ENCODE measurements around the gene NDUFS6. TPM values are rescaled to one million over a fixed set of nuclear protein-coding genes. Genes with fewer than 3 reads are reported as not detected.

The NDUFS6 gene
- total and polyA plus RNA-seq, 2 of the 4 experiments (the other 2 are of a cell fraction), result 10.4 to 69.0 TPM

DNA sequence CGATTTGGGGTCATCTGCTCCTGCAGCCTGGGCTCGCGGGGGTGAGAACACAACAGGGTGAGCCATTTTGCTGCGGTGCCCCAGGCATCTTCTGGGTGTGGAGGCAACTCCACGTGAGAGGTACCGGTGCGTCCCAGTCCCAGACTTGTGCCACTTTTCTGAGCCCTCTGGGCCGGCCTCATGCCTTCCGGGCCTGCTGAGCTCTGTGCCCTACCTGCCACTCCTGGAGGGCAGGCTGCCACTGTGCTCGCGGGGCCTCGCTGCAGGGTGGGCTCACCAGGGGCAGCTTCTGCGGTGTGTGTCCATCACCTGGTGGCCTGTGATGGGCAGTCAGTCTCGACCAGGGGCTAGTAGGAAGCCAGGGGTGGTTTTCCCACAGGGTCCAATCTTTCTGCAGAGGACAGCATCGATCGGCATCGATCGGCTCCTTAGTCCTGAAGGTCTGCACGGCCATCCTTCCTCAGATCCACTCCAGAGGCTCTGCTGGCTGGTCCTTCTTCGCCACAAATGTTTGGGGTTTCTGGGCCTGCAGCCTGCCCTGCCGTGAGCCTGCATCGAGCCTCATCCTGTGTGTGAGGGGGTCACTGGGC is 58.9 kb downstream of the NDUFS6 start:
- Histone ChIP-seq H3K4me2 (ENCODE audit: low read depth, low read length) (no peak overlapping the region), H3K9me1 (ENCODE audit: insufficient read depth, low read length) (no peaks in the 10 kb centered on the region), H3K56ac (ENCODE audit: extremely low read depth, insufficient read depth, low read length) (no peak overlapping the region), H3K27ac (ENCODE audit: insufficient read depth, low read length) (no peak overlapping the region), H3K18ac (ENCODE audit: low read depth, low read length) (no peak overlapping the region), H2BK120ac (ENCODE audit: low read depth, low read length) (no peak overlapping the region), H2BK5ac (ENCODE audit: low read depth, low read length, poor library complexity, severe bottlenecking) (no peak overlapping the region), H2AK9ac (replicated peaks; ENCODE audit: low read depth, low read length, poor library complexity) (no peak overlapping the region), H3K4me1 (ENCODE audit: control insufficient read depth, insufficient read depth, low read length) (no peaks in the 10 kb centered on the region), H3K23ac (ENCODE audit: low read depth, low read length) (no peak overlapping the region), H3K9ac (ENCODE audit: low read depth, low read length) (no peak overlapping the region), H3K36me3 (ENCODE audit: control insufficient read depth, insufficient read depth, low read length) (no peaks in the 10 kb centered on the region), H3K27me3 (ENCODE audit: control insufficient read depth, insufficient read depth, low read length) (peaks cover 39% of the 10 kb centered on the region), H2AFZ (replicated peaks; ENCODE audit: low read length, poor library complexity) (no peak overlapping the region), H4K20me1 (ENCODE audit: insufficient read depth, low read length) (no peaks in the 10 kb centered on the region; the same call in 1 of the 2 replicates), H3K14ac (replicated peaks; ENCODE audit: low read depth, low read length) (no peak overlapping the region), H2BK20ac (ENCODE audit: low read depth, low read length) (no peak overlapping the region), H4K5ac (ENCODE audit: low read depth, low read length) (no peak overlapping the region), H3K4ac (ENCODE audit: low read depth, low read length) (no peak overlapping the region), H4K8ac (ENCODE audit: low read depth in 2 of 2, low read length in 2 of 2) (no peak overlapping the region), H3K4me3 (ENCODE audit: insufficient read depth, low read depth, low read length) (no peak overlapping the region), H4K91ac (ENCODE audit: insufficient read depth, low read depth, low read length) (no peak overlapping the region), H2BK15ac (ENCODE audit: low read depth, low read length) (no peak overlapping the region), H3K9me3 (ENCODE audit: control insufficient read depth, insufficient read depth, low read length) (no peaks in the 10 kb centered on the region), H2AK5ac (ENCODE audit: low read depth, low read length) (no peak overlapping the region), H3K79me1 (ENCODE audit: low read depth in 1 of 2, low read length in 2 of 2) (no peaks in the 10 kb centered on the region)
- no peak for TF ChIP-seq FOS (IDR thresholded peaks at IDR 0.05; ENCODE audit: low read depth, low read length)
- TF ChIP-seq, protein P1, sequence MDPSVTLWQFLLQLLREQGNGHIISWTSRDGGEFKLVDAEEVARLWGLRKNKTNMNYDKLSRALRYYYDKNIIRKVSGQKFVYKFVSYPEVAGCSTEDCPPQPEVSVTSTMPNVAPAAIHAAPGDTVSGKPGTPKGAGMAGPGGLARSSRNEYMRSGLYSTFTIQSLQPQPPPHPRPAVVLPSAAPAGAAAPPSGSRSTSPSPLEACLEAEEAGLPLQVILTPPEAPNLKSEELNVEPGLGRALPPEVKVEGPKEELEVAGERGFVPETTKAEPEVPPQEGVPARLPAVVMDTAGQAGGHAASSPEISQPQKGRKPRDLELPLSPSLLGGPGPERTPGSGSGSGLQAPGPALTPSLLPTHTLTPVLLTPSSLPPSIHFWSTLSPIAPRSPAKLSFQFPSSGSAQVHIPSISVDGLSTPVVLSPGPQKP (IDR thresholded peaks at IDR 0.05; ENCODE audit: borderline replicate concordance, low read depth, low read length), result no peak
- TF ChIP-seq RFX5 (IDR thresholded peaks at IDR 0.05; ENCODE audit: low read depth, low read length), result no peak
- TF ChIP-seq CEBPB (IDR thresholded peaks at IDR 0.05; ENCODE audit: low read depth, low read length), result no peak
- TF ChIP-seq, protein P2, sequence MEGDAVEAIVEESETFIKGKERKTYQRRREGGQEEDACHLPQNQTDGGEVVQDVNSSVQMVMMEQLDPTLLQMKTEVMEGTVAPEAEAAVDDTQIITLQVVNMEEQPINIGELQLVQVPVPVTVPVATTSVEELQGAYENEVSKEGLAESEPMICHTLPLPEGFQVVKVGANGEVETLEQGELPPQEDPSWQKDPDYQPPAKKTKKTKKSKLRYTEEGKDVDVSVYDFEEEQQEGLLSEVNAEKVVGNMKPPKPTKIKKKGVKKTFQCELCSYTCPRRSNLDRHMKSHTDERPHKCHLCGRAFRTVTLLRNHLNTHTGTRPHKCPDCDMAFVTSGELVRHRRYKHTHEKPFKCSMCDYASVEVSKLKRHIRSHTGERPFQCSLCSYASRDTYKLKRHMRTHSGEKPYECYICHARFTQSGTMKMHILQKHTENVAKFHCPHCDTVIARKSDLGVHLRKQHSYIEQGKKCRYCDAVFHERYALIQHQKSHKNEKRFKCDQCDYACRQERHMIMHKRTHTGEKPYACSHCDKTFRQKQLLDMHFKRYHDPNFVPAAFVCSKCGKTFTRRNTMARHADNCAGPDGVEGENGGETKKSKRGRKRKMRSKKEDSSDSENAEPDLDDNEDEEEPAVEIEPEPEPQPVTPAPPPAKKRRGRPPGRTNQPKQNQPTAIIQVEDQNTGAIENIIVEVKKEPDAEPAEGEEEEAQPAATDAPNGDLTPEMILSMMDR (conservative IDR thresholded peaks at IDR 0.05; ENCODE audit: low read depth, low read length), result no peak
- no peak for TF ChIP-seq RCOR1 (IDR thresholded peaks at IDR 0.05; ENCODE audit: insufficient replicate concordance, low read length)
- no peak for TF ChIP-seq MAFK (IDR thresholded peaks at IDR 0.05; ENCODE audit: low read depth, low read length)
- TF ChIP-seq BHLHE40 (IDR thresholded peaks at IDR 0.05; ENCODE audit: low read depth, low read length), result no peak
- no peak for TF ChIP-seq SMC3 (IDR thresholded peaks at IDR 0.05; ENCODE audit: low read depth, low read length)
- TF ChIP-seq RAD21 (IDR thresholded peaks at IDR 0.05; ENCODE audit: low read length), result no peak
- DNase-seq (no peak), ATAC-seq (ENCODE audit: low read depth) (no peak)
- in situ Hi-C loops (cut with MboI; ENCODE audit: low sequenced_read_pairs) (no loop called here), dilution Hi-C loops (cut with HindIII; ENCODE audit: low sequenced_read_pairs, unreplicated experiment) (no loop called here), intact Hi-C loops (cut with micrococcal nuclease) (no loop called here)
- no TSS peak for BruUV-seq (replicated peaks)
- CTCF ChIA-PET, result no interaction called here
- POLR2A ChIA-PET (ENCODE audit: unreplicated experiment), result no interaction called here
- WGBS, 2 experiments (ENCODE audit: extremely low coverage in 2 of 2, insufficient read length in 1 of 2), result 68% methylated on average over 10 of the region's 22 CpGs; no CpG with 5 or more reads in 1 of the 2 experiments

Measured in IMR-90 (cell line).